ENCODE results near the gene SREBF2.
A peak's percentile ranks its signal among the peaks of the same experiment; 100 is the strongest.

The SREBF2 gene

GRCh38 chr22:41870786-41871185, 37.9 kb downstream of the SREBF2 start:
- FAIRE-seq (no peak), DNase-seq (ENCODE audit: extremely low spot score, insufficient read length, low read depth) (no peak)

- DNase-seq (ENCODE audit: extremely low spot score, insufficient read length, low read depth) (no peak), FAIRE-seq (no peak)
Observed at GRCh38 chr22:41873391-41873790, 40.5 kb downstream of the SREBF2 start.

GRCh38 chr22:41874090-41874489, 41.2 kb downstream of the SREBF2 start:
- FAIRE-seq, result no peak
- no peak for DNase-seq (ENCODE audit: extremely low spot score, insufficient read length, low read depth)

GRCh38 chr22:41875531-41876270, 42.8 kb downstream of the SREBF2 start:
- FAIRE-seq (no peak), DNase-seq (ENCODE audit: extremely low spot score, insufficient read length, low read depth) (no peak)

- FAIRE-seq (no peak), DNase-seq (ENCODE audit: extremely low spot score, insufficient read length, low read depth) (no peak)
Observed at GRCh38 chr22:41876275-41876674, 43.4 kb downstream of the SREBF2 start.

GRCh38 chr22:41876675-41877074, 43.8 kb downstream of the SREBF2 start:
- DNase-seq (ENCODE audit: extremely low spot score, insufficient read length, low read depth), result no peak

GRCh38 chr22:41880653-41881052, 47.7 kb downstream of the SREBF2 start:
- DNase-seq (ENCODE audit: extremely low spot score, insufficient read length, low read depth) (no peak), FAIRE-seq (no peak)

More at GRCh38 chr22:41876675-41877074, 43.8 kb downstream of the SREBF2 start:
- no peak for FAIRE-seq

- FAIRE-seq (no peak), DNase-seq (ENCODE audit: extremely low spot score, insufficient read length, low read depth) (no peak)
Observed at GRCh38 chr22:41883400-41883799, 50.5 kb downstream of the SREBF2 start.

GRCh38 chr22:41885116-41885515, 52.2 kb downstream of the SREBF2 start:
- no peak for DNase-seq (ENCODE audit: extremely low spot score, insufficient read length, low read depth)

GRCh38 chr22:41885516-41885915, 52.6 kb downstream of the SREBF2 start:
- DNase-seq (ENCODE audit: extremely low spot score, insufficient read length, low read depth) (no peak), FAIRE-seq (no peak)

More at GRCh38 chr22:41885116-41885515, 52.2 kb downstream of the SREBF2 start:
- FAIRE-seq, result no peak

GRCh38 chr22:41888627-41889200, 55.8 kb downstream of the SREBF2 start:
- DNase-seq (ENCODE audit: extremely low spot score, insufficient read length, low read depth), result no peak
- peak; percentile 72 for FAIRE-seq

GRCh38 chr22:41891407-41891806, 58.5 kb downstream of the SREBF2 start:
- DNase-seq (ENCODE audit: extremely low spot score, insufficient read length, low read depth) (no peak), FAIRE-seq (no peak)

GRCh38 chr22:41892721-41893120, 59.8 kb downstream of the SREBF2 start:
- no peak for DNase-seq (ENCODE audit: extremely low spot score, insufficient read length, low read depth)
- FAIRE-seq, result no peak

- FAIRE-seq (no peak), DNase-seq (ENCODE audit: extremely low spot score, insufficient read length, low read depth) (no peak)
Observed at GRCh38 chr22:41893591-41894375, 60.9 kb downstream of the SREBF2 start.

GRCh38 chr22:41898645-41899044, 65.7 kb downstream of the SREBF2 start:
- DNase-seq (ENCODE audit: extremely low spot score, insufficient read length, low read depth) (no peak), FAIRE-seq (no peak)

- FAIRE-seq, result no peak
- no peak for DNase-seq (ENCODE audit: extremely low spot score, insufficient read length, low read depth)
Observed at GRCh38 chr22:41899110-41899509, 66.2 kb downstream of the SREBF2 start.

- DNase-seq (ENCODE audit: extremely low spot score, insufficient read length, low read depth) (no peak), FAIRE-seq (no peak)
Observed at GRCh38 chr22:41899992-41900651, 67.2 kb downstream of the SREBF2 start.

GRCh38 chr22:41900652-41901312, 67.9 kb downstream of the SREBF2 start:
- no peak for DNase-seq (ENCODE audit: extremely low spot score, insufficient read length, low read depth)
- FAIRE-seq, result no peak

GRCh38 chr22:41902016-41902415, 69.1 kb downstream of the SREBF2 start:
- DNase-seq (ENCODE audit: extremely low spot score, insufficient read length, low read depth), result no peak
- no peak for FAIRE-seq

- FAIRE-seq, result no peak
- no peak for DNase-seq (ENCODE audit: extremely low spot score, insufficient read length, low read depth)
Observed at GRCh38 chr22:41902932-41903421, 70.1 kb downstream of the SREBF2 start.
